SW480 (cell line): ENCODE data around the gene THRA.

Source experiments
- DNase-seq: peaks from one replicate; pipeline ENCODE4 v3.0.0-alpha.2; 2016; ENCODE audit warnings: low spot score

The THRA gene

GRCh38 chr17:40099619-40100418 lies 37.1 kb downstream of the THRA start:
- DNase-seq = no peak

- no peak for DNase-seq
These were observed 37.6 kb downstream of the THRA start, which contains the start of gene NR1D1 for GRCh38 chr17:40100419-40100668. Gene NR1D1 (minus strand): TSS chr17:40100589. CDS start chr17:40100094, 495 bp downstream.

GRCh38 chr17:40100669-40101366 lies 38.1 kb downstream of the THRA start:
- DNase-seq = peak; percentile 98

- no peak for DNase-seq
These were observed 38.8 kb downstream of the THRA start for GRCh38 chr17:40101367-40102210.

GRCh38 chr17:40103071-40103661 lies 40.4 kb downstream of the THRA start:
- DNase-seq = no peak

GRCh38 chr17:40103688-40104087 lies 40.9 kb downstream of the THRA start:
- no peak for DNase-seq

GRCh38 chr17:40104594-40105486 lies 42.1 kb downstream of the THRA start:
- DNase-seq = no peak

- DNase-seq = no peak
These were observed 43.3 kb downstream of the THRA start for GRCh38 chr17:40105861-40106759.

GRCh38 chr17:40106760-40107521 lies 44.2 kb downstream of the THRA start:
- no peak for DNase-seq

GRCh38 chr17:40107522-40108174 lies 44.9 kb downstream of the THRA start:
- DNase-seq = no peak

- DNase-seq = no peak
These were observed 46.4 kb downstream of the THRA start for GRCh38 chr17:40108970-40109824.

GRCh38 chr17:40110026-40110845 lies 47.5 kb downstream of the THRA start:
- no peak for DNase-seq

GRCh38 chr17:40111221-40112128 lies 48.7 kb downstream of the THRA start:
- peak; percentile 93 for DNase-seq

- no peak for DNase-seq
These were observed 49.5 kb downstream of the THRA start for GRCh38 chr17:40112191-40112711.

GRCh38 chr17:40112718-40113109 lies 49.9 kb downstream of the THRA start:
- no peak for DNase-seq
